Measurements from ENCODE around the gene DLK1. TPM values are rescaled to one million over a fixed set of nuclear protein-coding genes. Genes with fewer than 3 reads are reported as not detected.

DLK1 gene
- total and polyA plus RNA-seq, 2 experiments from 2014 or later: not detected

DNA sequence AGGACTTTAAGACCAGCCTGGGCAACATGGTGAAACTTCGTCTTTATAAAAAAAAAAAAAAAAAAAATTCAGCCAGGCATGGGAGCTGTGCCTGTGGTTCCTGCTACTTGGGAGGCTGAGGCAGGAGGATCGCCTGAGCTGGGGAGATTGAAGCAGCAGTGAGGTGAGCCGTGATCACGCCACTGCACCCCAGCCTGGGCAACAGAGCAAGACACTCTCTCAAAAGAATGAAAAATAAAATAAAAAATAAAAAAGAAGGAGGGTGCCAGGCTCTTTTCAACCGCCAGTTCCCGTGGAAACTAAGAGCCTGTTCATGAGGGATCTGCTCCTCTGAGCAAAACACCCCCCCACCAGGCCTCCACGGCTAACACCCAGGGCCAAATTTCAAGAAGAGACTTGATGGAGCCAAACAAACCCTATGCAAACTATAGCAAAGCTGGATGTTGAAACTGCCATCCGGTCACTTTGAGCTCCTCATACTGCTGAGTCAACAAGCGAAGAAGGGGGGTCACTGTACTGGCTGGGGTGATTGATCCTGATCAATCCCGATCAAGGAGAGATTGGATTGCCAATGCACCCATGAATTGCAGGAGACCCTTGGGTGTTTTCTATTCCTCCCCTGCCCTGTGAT, 23.4 kb downstream of the DLK1 start:
- Histone ChIP-seq H3K36me3 (ENCODE audit: low read depth) (no peaks in the 10 kb centered on the region), H3K79me2 (ENCODE audit: insufficient read depth) (no peaks in the 10 kb centered on the region), H3K27me3 (replicated peaks; ENCODE audit: insufficient read depth) (no peaks in the 10 kb centered on the region), H3K27ac (no peak overlapping the region), H3K9me2 (ENCODE audit: insufficient read depth) (no peaks in the 10 kb centered on the region), H2AFZ (no peak overlapping the region), H3K4me1 (ENCODE audit: insufficient read depth) (peaks cover 11% of the 10 kb centered on the region), H4K20me1 (ENCODE audit: insufficient read depth) (no peaks in the 10 kb centered on the region), H3K4me3 (no peak overlapping the region), H3F3A (ENCODE audit: insufficient read depth) (peaks cover 16% of the 10 kb centered on the region), H3K4me2 (ENCODE audit: unreplicated experiment) (no peak overlapping the region), H3K9me3 (ENCODE audit: low read depth) (no peaks in the 10 kb centered on the region), H3K9ac (no peak overlapping the region)
- in situ Hi-C loops (cut with MboI): no loop called here
- no peak for TF ChIP-seq EZH2 (IDR thresholded peaks at IDR 0.05; ENCODE audit: insufficient read depth, poor library complexity, severe bottlenecking)
- no peak for TF ChIP-seq EZH2phosphoT487 (IDR thresholded peaks at IDR 0.05; ENCODE audit: insufficient read depth, low read depth)
- no peak for DNase-seq
- WGBS, 2 experiments (ENCODE audit: low coverage in 1 of 2, low lambda C conversion rate in 2 of 2, missing lambda C conversion rate in 2 of 2): 91 to 93% methylated on average over 10 of the region's 10 CpGs

DNA sequence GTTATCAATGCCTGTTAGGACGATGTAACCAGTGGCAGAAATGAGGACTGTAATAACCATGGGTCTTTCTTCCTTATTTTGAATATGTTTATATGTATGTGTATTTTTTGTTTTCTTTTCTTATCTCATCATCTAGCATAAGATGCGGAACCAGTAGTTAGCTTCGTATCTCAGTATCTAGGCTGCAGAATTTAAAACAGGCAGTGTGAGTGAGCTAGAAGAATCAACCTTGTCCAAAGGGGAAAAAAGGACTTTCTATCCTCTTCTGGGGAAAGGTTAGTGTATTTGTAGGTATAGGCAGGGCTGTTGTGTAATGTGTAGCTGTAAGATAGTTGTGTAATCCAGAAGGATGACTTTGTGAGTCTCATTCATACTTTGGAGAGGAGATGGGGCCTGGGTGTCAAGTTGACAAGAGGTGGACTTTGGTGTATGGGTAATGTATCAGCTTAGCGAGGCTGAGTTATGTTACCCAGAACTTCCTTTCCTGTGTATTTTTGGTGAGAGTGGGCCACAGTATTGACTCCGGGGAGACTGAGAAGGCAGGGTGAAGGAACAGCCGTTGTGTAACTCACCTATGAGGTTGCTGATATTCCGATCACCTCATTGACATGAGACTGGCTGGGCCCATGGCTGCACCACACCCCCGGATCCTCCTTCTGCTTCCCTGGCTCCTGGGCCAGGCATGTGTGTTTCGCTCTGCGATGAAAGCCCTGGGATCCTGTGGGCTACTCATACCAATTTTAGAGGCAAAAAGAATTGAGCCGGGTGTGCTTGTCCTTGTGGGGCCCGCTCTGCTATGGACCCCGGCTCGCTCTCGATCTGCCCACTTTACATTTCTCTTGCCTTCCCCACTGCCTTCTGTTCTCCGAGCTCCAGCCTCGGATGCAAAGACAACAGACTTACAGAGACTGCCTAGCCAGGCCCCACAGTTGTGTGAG, 24.3 kb downstream of the DLK1 start:
- Histone ChIP-seq H3K9me2 (ENCODE audit: insufficient read depth) (no peaks in the 10 kb centered on the region), H3K4me1 (ENCODE audit: insufficient read depth) (peaks cover 11% of the 10 kb centered on the region), H3K9me3 (ENCODE audit: low read depth) (no peaks in the 10 kb centered on the region), H3K27me3 (replicated peaks; ENCODE audit: insufficient read depth) (no peaks in the 10 kb centered on the region), H3F3A (ENCODE audit: insufficient read depth) (peaks cover 24% of the 10 kb centered on the region), H3K4me2 (ENCODE audit: unreplicated experiment) (no peak overlapping the region), H3K79me2 (ENCODE audit: insufficient read depth) (no peaks in the 10 kb centered on the region), H2AFZ (no peak overlapping the region), H3K4me3 (no peak overlapping the region), H4K20me1 (ENCODE audit: insufficient read depth) (no peaks in the 10 kb centered on the region), H3K36me3 (ENCODE audit: low read depth) (no peaks in the 10 kb centered on the region), H3K9ac (no peak overlapping the region), H3K27ac (no peak overlapping the region)
- WGBS, 2 experiments (ENCODE audit: low coverage in 1 of 2, low lambda C conversion rate in 2 of 2, missing lambda C conversion rate in 2 of 2): 84 to 85% methylated on average over 17 of the region's 17 CpGs
- TF ChIP-seq EZH2 (IDR thresholded peaks at IDR 0.05; ENCODE audit: insufficient read depth, poor library complexity, severe bottlenecking): no peak
- TF ChIP-seq EZH2phosphoT487 (IDR thresholded peaks at IDR 0.05; ENCODE audit: insufficient read depth, low read depth): no peak
- in situ Hi-C loops (cut with MboI): no loop called here
- DNase-seq: no peak

DNA sequence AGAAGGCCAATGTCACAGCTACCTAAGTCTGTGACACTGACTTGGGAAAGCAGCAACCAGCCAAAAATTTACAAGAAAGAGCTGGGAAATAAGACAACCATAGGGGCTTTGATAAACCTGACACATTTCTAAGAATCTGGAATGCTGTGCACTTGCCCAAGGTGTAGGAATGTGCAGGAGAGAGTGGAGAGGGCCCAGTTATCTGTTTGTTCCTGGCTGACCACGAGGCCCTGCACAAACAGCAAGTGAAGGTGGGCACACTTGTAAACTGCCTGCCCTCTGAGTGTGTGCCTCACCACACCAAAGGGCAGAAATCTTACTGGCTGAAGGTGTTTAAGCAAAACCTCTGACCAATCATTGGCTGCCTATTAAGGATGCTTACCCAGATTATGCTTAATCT, 27.3 kb downstream of the DLK1 start:
- H3K4me2 ChIP-seq (ENCODE audit: unreplicated experiment): no peak overlapping the region
- no peak for TF ChIP-seq EZH2phosphoT487 (IDR thresholded peaks at IDR 0.05; ENCODE audit: insufficient read depth, low read depth)
- TF ChIP-seq EZH2 (IDR thresholded peaks at IDR 0.05; ENCODE audit: insufficient read depth, poor library complexity, severe bottlenecking): no peak
- H2AFZ ChIP-seq: no peak overlapping the region
- no peaks in the 10 kb centered on the region for H3K9me2 ChIP-seq (ENCODE audit: insufficient read depth)
- WGBS, 2 experiments (ENCODE audit: low coverage in 1 of 2, low lambda C conversion rate in 2 of 2, missing lambda C conversion rate in 2 of 2): 79 to 86% methylated on average over 1 of the region's 1 CpG
- no peak overlapping the region for H3K9ac ChIP-seq
- H3K27me3 ChIP-seq (replicated peaks; ENCODE audit: insufficient read depth): peaks cover 6% of the 10 kb centered on the region; the same call in 1 of the 2 replicates
- no peaks in the 10 kb centered on the region for H3K79me2 ChIP-seq (ENCODE audit: insufficient read depth)
- no peaks in the 10 kb centered on the region for H3K9me3 ChIP-seq (ENCODE audit: low read depth)
- no peak for DNase-seq
- no peaks in the 10 kb centered on the region for H4K20me1 ChIP-seq (ENCODE audit: insufficient read depth)
- in situ Hi-C loops (cut with MboI): no loop called here
- no peak overlapping the region for H3K4me3 ChIP-seq
- H3K27ac ChIP-seq: no peak overlapping the region
- peaks cover 16% of the 10 kb centered on the region for H3F3A ChIP-seq (ENCODE audit: insufficient read depth)
- no peaks in the 10 kb centered on the region for H3K36me3 ChIP-seq (ENCODE audit: low read depth)
- H3K4me1 ChIP-seq (ENCODE audit: insufficient read depth): no peaks in the 10 kb centered on the region

DNA sequence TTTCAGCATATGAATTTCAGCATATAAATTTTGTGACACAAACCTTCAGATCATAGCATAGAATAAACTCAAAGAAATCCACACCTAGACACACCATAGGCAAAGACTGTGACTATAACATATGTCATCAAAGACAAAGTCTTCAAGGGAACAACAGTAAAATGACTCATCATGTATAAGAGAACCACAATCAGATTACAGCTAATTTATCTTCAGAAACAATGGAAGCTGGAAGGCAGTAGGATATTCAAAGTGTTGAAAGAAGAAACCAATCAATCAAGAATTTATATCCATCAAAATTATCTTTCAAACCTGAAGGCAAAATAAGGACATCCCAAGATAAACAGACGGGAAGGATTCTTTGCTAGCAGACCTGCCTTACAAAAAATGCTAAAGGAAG, 29.0 kb downstream of the DLK1 start:
- no peak overlapping the region for H3K4me3 ChIP-seq
- H4K20me1 ChIP-seq (ENCODE audit: insufficient read depth): no peaks in the 10 kb centered on the region
- no peaks in the 10 kb centered on the region for H3K36me3 ChIP-seq (ENCODE audit: low read depth)
- DNase-seq: peak; percentile 64
- WGBS, 2 experiments (ENCODE audit: low coverage in 1 of 2, low lambda C conversion rate in 2 of 2, missing lambda C conversion rate in 2 of 2): 32 to 43% methylated on average over 1 of the region's 1 CpG
- H3K79me2 ChIP-seq (ENCODE audit: insufficient read depth): no peaks in the 10 kb centered on the region
- H2AFZ ChIP-seq: no peak overlapping the region
- H3F3A ChIP-seq (ENCODE audit: insufficient read depth): peaks cover 16% of the 10 kb centered on the region
- H3K27ac ChIP-seq: no peak overlapping the region
- no peak overlapping the region for H3K4me2 ChIP-seq (ENCODE audit: unreplicated experiment)
- H3K4me1 ChIP-seq (ENCODE audit: insufficient read depth): no peaks in the 10 kb centered on the region
- H3K27me3 ChIP-seq (replicated peaks; ENCODE audit: insufficient read depth): peaks cover 6% of the 10 kb centered on the region; the same call in 1 of the 2 replicates
- in situ Hi-C loops (cut with MboI): no loop called here
- no peak overlapping the region for H3K9ac ChIP-seq
- H3K9me3 ChIP-seq (ENCODE audit: low read depth): no peaks in the 10 kb centered on the region
- TF ChIP-seq EZH2 (IDR thresholded peaks at IDR 0.05; ENCODE audit: insufficient read depth, poor library complexity, severe bottlenecking) (no peak), EZH2phosphoT487 (IDR thresholded peaks at IDR 0.05; ENCODE audit: insufficient read depth, low read depth) (no peak)
- H3K9me2 ChIP-seq (ENCODE audit: insufficient read depth): no peaks in the 10 kb centered on the region

Measured in GM23248 (cell line).